MM.1S (cell line): ENCODE data around the gene NAE1.

Experiments
- DNase-seq: peaks from one replicate; pipeline ENCODE4 v3.0.0-alpha.2; 2015
- H2AFZ ChIP-seq: fragments of 300-600 bp; sonication (generic); 2 replicates; pipeline ENCODE4 v1.6.0; 2016; ENCODE audit warnings: antibody characterized with exemption, low read length
- H3F3A ChIP-seq: fragments of 300-600 bp; sonication (generic); 2 replicates; pipeline ENCODE4 v1.6.1; 2016; ENCODE audit warnings: mild to moderate bottlenecking, antibody characterized with exemption, low read length, moderate library complexity, mixed read lengths; ENCODE audit not compliant: insufficient read depth
- H3K27ac ChIP-seq: fragments of 300-600 bp; sonication (generic); 2 replicates; pipeline ENCODE4 v1.5.1; 2016; ENCODE audit warnings: mild to moderate bottlenecking, low read length
- H3K27me3 ChIP-seq: fragments of 300-600 bp; sonication (generic); replicated peaks from 2 replicates; pipeline ENCODE4 v1.6.0; 2016; ENCODE audit warnings: low read length; ENCODE audit not compliant: insufficient read depth
- H3K36me3 ChIP-seq: fragments of 300-600 bp; sonication (generic); replicated peaks from 2 replicates; pipeline ENCODE4 v1.6.1; 2016; ENCODE audit warnings: mild to moderate bottlenecking, low read length, mixed read lengths; ENCODE audit not compliant: insufficient read depth
- H3K4me1 ChIP-seq: fragments of 300-600 bp; sonication (generic); 2 replicates; pipeline ENCODE4 v1.6.1; 2016; ENCODE audit warnings: low read length, mixed read lengths
- H3K4me2 ChIP-seq: fragments of 300-600 bp; sonication (generic); 2 replicates; pipeline ENCODE4 v1.6.0; 2016; ENCODE audit warnings: low read depth, low read length
- H3K4me3 ChIP-seq: fragments of 300-600 bp; sonication (generic); 2 replicates; pipeline ENCODE4 v1.5.1; 2016; ENCODE audit warnings: low read length, mixed read lengths
- H3K79me2 ChIP-seq: fragments of 300-600 bp; sonication (generic); 2 replicates; pipeline ENCODE4 v1.6.1; 2016; ENCODE audit warnings: mixed run types, low read length, mixed read lengths
- H3K9ac ChIP-seq: fragments of 300-600 bp; sonication (generic); 2 replicates; pipeline ENCODE4 v1.6.1; 2016; ENCODE audit warnings: low read length, mixed read lengths
- H3K9me2 ChIP-seq: fragments of 300-600 bp; sonication (generic); replicated peaks from 2 replicates; pipeline ENCODE4 v1.6.1; 2016; ENCODE audit warnings: mild to moderate bottlenecking, low read length, mixed read lengths; ENCODE audit not compliant: insufficient read depth
- H3K9me3 ChIP-seq: fragments of 300-600 bp; sonication (generic); replicated peaks from 2 replicates; pipeline ENCODE4 v1.6.1; 2016; ENCODE audit warnings: mild to moderate bottlenecking, low read length, mixed read lengths; ENCODE audit not compliant: insufficient read depth
- H4K20me1 ChIP-seq: fragments of 300-600 bp; sonication (generic); 2 replicates; pipeline ENCODE4 v1.6.1; 2016; ENCODE audit warnings: mild to moderate bottlenecking, low read length, moderate library complexity, mixed read lengths; ENCODE audit not compliant: insufficient read depth
- EZH2 ChIP-seq: fragments of 300-600 bp; sonication (generic); optimal IDR thresholded peaks from 2 replicates; pipeline ENCODE3; 2017; ENCODE audit warnings: low read depth, mild to moderate bottlenecking, antibody characterized with exemption, low read length, mixed read lengths
- EZH2phosphoT487 ChIP-seq: fragments of 300-600 bp; sonication (generic); IDR thresholded peaks from 2 replicates; pipeline ENCODE4 v1.6.1; 2018; ENCODE audit warnings: antibody characterized with exemption, low read length
- TF ChIP-seq, protein P1 (sequence below): fragments of 300-600 bp; sonication (generic); IDR thresholded peaks from 2 replicates; pipeline ENCODE4 v1.5.1; 2016; ENCODE audit warnings: antibody characterized with exemption, low read length, mixed read lengths

NAE1 gene

DNA sequence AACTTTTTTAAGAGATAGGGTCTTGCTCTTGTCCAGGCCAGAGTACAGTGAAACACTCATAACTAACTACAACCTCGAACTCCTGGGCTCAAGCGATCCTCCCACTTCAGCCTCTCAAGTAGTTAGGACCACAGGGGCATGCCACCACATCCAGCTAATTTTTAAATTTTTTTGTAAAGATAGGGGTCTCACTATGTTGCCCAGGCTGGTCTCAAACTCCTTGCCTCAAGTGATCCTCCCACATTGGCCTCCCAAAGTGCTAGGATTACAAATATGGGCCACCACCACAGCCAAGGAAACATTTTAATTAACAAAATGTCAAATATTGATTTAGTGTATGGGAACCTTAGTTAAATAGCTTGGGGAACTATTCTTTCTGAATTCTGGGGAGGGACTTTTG is 76.6 kb downstream of the NAE1 start:
- Histone ChIP-seq H4K20me1 (no peaks in the 10 kb centered on the region), H3F3A (0 out of 2 replicates have a peak, but pooled peaks cover 4% of the 10 kb centered on the region), H3K9ac (no peak overlapping the region), H3K4me1 (peaks cover 16% of the 10 kb centered on the region), H3K79me2 (peaks cover 22% of the 10 kb centered on the region), H3K4me3 (no peak overlapping the region), H3K27ac (no peak overlapping the region), H3K36me3 (no peaks in the 10 kb centered on the region; the same call in 1 of the 2 replicates), H3K27me3 (0 out of 2 replicates have a peak, but pooled peaks cover 6% of the 10 kb centered on the region), H3K9me2 (no peaks in the 10 kb centered on the region), H3K4me2 (no peak overlapping the region), H2AFZ (no peak overlapping the region), H3K9me3 (no peaks in the 10 kb centered on the region)
- DNase-seq = no peak
- TF ChIP-seq, protein P1, sequence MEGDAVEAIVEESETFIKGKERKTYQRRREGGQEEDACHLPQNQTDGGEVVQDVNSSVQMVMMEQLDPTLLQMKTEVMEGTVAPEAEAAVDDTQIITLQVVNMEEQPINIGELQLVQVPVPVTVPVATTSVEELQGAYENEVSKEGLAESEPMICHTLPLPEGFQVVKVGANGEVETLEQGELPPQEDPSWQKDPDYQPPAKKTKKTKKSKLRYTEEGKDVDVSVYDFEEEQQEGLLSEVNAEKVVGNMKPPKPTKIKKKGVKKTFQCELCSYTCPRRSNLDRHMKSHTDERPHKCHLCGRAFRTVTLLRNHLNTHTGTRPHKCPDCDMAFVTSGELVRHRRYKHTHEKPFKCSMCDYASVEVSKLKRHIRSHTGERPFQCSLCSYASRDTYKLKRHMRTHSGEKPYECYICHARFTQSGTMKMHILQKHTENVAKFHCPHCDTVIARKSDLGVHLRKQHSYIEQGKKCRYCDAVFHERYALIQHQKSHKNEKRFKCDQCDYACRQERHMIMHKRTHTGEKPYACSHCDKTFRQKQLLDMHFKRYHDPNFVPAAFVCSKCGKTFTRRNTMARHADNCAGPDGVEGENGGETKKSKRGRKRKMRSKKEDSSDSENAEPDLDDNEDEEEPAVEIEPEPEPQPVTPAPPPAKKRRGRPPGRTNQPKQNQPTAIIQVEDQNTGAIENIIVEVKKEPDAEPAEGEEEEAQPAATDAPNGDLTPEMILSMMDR = no peak
- TF ChIP-seq EZH2 = no peak

DNA sequence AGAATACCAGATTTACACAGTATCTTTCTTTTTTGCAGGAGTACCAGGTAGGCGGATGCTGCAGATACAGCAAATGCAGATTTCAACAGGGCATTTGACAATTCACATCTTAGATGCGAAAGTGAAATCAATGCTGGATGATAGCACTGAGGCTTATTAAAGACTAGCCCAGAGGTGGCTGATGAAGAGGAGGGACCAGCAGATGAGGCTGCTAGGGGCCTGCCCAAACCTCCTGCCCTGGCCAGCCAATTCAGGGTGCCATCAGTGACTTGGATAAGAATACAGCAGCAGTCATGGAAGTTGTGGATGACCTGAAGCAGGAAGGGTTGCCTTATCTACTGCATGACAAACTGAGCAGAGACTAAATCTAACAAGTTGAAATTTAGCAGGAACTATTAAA is 77.8 kb downstream of the NAE1 start:
- H3K9me2 ChIP-seq = no peaks in the 10 kb centered on the region
- no peak overlapping the region for H3K4me3 ChIP-seq
- no peak overlapping the region for H3K27ac ChIP-seq
- H3K9me3 ChIP-seq = no peaks in the 10 kb centered on the region
- H2AFZ ChIP-seq = no peak overlapping the region
- H3K36me3 ChIP-seq = no peaks in the 10 kb centered on the region; the same call in 1 of the 2 replicates
- no peak overlapping the region for H3K9ac ChIP-seq
- no peaks in the 10 kb centered on the region for H4K20me1 ChIP-seq
- H3K4me2 ChIP-seq = no peak overlapping the region
- peaks cover 34% of the 10 kb centered on the region for H3K79me2 ChIP-seq
- peaks cover 29% of the 10 kb centered on the region for H3K4me1 ChIP-seq
- TF ChIP-seq EZH2phosphoT487 (no peak), EZH2 (no peak)
- TF ChIP-seq, protein P1 = no peak
- 0 out of 2 replicates have a peak, but pooled peaks cover 4% of the 10 kb centered on the region for H3F3A ChIP-seq
- no peak for DNase-seq
- 0 out of 2 replicates have a peak, but pooled peaks cover 6% of the 10 kb centered on the region for H3K27me3 ChIP-seq
